Measurements from ENCODE around the gene ECI2.

DNA sequence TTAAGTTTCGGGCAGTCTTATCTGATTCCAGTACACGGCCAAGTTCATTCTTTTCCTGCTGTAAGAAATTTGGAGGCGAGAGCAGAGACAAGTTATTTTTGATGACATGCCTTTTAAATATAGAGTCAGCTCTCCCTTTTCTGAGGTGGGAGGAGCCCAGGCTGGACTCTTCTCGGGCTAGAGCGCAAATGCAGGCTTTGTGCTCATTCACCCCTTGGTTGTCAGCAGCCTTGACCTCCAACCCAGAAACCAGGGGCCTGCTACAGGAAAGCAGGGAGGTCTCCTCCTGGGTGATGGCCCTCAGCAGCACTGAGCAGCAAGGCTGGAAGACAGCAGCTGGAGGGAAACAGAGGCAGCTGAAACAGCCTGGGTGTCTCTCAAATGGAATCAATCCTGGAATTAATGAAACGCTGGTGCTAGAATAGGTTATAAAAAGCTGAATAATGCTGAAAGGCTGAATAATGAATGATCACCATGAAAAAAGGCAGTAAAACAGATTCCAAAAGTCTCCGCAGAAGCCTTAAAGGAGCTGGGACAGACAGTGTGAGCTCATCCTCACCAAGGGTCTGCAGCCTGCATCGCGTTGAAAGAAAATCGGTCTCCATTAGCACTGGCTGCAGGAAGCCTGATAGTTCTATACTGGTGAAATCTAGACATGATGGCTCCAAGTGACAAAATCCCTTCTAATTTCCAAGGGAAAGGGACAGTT is 28.2 kb upstream of the ECI2 start:
- TF ChIP-seq POLR2A (IDR thresholded peaks at IDR 0.05; ENCODE audit: low read length), result no peak
- TF ChIP-seq GATA1 (IDR thresholded peaks at IDR 0.05; ENCODE audit: low read depth, low read length), result no peak
